Muscle layer of colon (tissue), 2 donors: ENCODE data around the gene GARNL3.

Experiments used
- H3K27ac ChIP-seq: one replicate; pipeline ENCODE4 v1.7.0; 2013; ENCODE audit warnings: low read depth, mild to moderate bottlenecking, low read length, moderate library complexity
- H3K27me3 ChIP-seq, 2 donors: one replicate each; pipeline ENCODE4 v1.7.0; 2013; ENCODE audit warnings: low read length in 2 of 2, mild to moderate bottlenecking in 2 of 2; ENCODE audit not compliant: insufficient read depth in 2 of 2, control insufficient read depth in 1 of 2
- H3K36me3 ChIP-seq: one replicate; pipeline ENCODE4 v1.7.0; 2013; ENCODE audit warnings: mild to moderate bottlenecking, low read length; ENCODE audit not compliant: insufficient read depth
- H3K4me1 ChIP-seq: one replicate; pipeline ENCODE4 v1.7.0; 2013; ENCODE audit warnings: mild to moderate bottlenecking, low read length; ENCODE audit not compliant: insufficient read depth
- H3K4me3 ChIP-seq, 2 donors: one replicate each; pipeline ENCODE4 v1.7.0; 2013; ENCODE audit warnings: low read length in 2 of 2, low read depth in 1 of 2, mild to moderate bottlenecking in 1 of 2, moderate library complexity in 1 of 2
- H3K9ac ChIP-seq: one replicate; pipeline ENCODE4 v1.7.0; 2013; ENCODE audit warnings: low read length
- H3K9me3 ChIP-seq: one replicate; pipeline ENCODE4 v1.7.0; 2013; ENCODE audit warnings: mild to moderate bottlenecking, low read length
- donor health status: abdominal sarcoma.
- donor health status: Adenocarcinoma of cecum.

The GARNL3 gene

DNA sequence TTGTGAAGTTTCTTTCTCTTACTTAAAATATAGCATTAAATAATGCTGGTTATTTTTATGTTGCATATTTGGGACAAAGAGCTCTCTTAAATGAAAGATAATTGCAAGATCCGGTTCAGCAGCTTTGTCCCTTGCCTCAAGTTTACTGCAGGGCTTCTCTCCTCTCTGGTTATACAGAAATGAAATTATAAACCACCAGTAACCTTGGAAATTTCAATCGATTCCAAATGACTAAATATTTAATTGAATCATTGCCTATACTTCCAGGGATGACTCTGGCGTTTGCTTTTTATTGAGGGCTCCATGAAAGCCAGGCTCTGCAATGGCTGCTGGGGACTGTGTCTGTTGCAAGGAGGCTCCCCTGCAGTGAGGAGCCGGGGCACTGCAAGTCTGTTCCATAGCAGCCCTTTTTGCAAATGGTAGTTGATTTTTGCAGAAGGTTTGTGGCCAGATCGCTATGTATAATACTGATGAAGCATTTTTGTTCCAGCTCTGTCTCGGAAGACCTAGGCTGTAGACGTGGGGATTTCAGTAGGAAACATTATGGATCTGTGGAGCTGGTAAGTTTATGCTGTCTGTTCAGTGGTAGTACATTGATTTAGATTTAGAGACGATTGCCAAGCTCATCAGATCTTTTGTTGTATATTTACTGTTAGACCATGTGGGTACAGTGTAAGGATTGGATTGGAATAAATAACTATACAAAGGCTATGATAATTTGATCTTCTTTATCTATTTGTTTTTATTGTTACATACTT lies at the start of gene GARNL3:
GARNL3 (plus strand) TSS at position 313 of the 758 bp plus-strand sequence; CDS start at position 417, 104 bp downstream.
- Histone ChIP-seq H3K4me3 (no peak within 1 kb of the TSS), H3K9me3 (no peaks in the 10 kb centered on the region), H3K27ac (no peak within 1 kb of the TSS), H3K4me1 (peaks cover 6% of the 10 kb centered on the region), H3K36me3 (no peaks in the 10 kb centered on the region), H3K27me3 (no peaks in the 10 kb centered on the region), H3K9ac (no peak within 1 kb of the TSS)

DNA sequence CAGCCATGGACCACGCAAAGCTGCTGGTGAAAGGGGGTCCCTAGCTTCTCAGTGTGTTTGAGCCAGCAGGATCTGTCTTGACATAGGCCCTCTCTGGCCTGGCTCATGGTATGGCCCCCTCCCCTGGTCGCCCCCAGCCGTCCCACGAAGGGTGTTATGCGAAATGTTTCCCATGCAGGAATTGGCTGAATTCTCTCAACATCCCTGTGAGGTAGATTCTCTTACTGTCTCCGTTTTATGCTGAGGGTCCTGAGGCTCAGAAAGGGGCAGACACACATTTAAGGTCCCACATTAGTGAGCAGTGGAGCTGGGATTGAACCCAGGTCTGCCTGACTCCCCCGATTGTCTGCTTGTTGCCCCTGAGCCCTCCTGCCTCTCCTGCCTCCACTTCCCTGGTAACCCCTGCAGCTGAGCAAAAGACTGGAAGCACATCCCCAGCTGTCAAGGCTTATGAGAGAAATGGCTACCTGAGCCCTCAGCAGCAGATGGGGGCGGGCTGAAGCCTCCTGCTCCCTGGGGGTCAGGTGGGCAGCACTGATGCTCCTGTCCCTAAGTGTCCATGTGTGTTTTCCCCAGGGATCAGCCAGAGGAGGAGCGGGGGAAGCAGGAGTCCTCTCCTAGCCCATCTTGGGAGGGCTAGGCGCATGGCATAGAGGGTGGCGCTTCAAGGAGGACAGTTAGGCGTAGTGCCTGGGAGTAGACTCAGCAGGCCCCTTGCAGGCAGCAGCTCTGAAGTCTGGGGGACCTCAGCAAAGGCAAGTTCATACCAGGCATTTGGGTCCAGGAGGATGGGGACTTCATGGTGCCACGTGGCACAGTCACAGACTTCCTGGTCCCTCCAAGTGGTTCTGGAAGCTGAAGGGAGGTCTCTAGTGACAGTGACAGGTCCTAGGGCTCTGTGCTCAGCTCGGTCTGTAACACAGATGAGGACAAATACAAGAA lies 49.0 kb upstream of the GARNL3 start:
- Histone ChIP-seq H3K27ac (no peak overlapping the region), H3K27me3 (no peaks in the 10 kb centered on the region), H3K4me3 (no peak overlapping the region), H3K4me1 (peaks cover 4% of the 10 kb centered on the region), H3K9me3 (no peaks in the 10 kb centered on the region), H3K36me3 (no peaks in the 10 kb centered on the region), H3K9ac (no peak overlapping the region)

- no peaks in the 10 kb centered on the region for H3K36me3 ChIP-seq
- no peaks in the 10 kb centered on the region for H3K27me3 ChIP-seq
- H3K4me1 ChIP-seq, result no peaks in the 10 kb centered on the region
- H3K9ac ChIP-seq, result no peak overlapping the region
- H3K4me3 ChIP-seq, result no peak overlapping the region
- H3K27ac ChIP-seq, result no peak overlapping the region
- no peaks in the 10 kb centered on the region for H3K9me3 ChIP-seq
These were observed 48.2 kb upstream of the GARNL3 start for GRCh38 chr9:127216210-127216887.

DNA sequence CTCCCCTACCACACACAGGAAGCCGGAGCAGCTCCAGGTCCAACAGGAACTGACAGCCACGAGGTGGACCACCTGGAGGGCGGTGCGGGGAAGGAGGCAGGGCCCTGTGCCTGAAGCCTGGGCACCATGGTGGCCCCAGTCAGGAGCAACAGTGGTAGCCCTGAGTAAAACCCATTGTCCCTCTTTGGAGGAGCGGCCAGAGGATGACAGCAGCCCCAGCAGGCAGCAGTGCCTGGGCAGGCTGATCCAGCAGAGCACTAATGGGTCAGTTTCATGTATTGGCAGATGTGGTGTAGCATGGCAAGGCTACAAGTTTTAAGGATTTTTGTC lies 47.7 kb upstream of the GARNL3 start:
- Histone ChIP-seq H3K4me1 (no peaks in the 10 kb centered on the region), H3K36me3 (no peaks in the 10 kb centered on the region), H3K27ac (no peak overlapping the region), H3K9me3 (no peaks in the 10 kb centered on the region), H3K4me3 (no peak overlapping the region), H3K27me3 (no peaks in the 10 kb centered on the region), H3K9ac (no peak overlapping the region)

GRCh38 chr9:127218818-127219217 lies 45.8 kb upstream of the GARNL3 start:
- H3K27ac ChIP-seq, result no peak overlapping the region
- no peaks in the 10 kb centered on the region for H3K36me3 ChIP-seq
- H3K27me3 ChIP-seq, result no peaks in the 10 kb centered on the region
- H3K4me3 ChIP-seq, result no peak overlapping the region
- H3K4me1 ChIP-seq, result peaks cover 2% of the 10 kb centered on the region
- H3K9ac ChIP-seq, result no peak overlapping the region
- no peaks in the 10 kb centered on the region for H3K9me3 ChIP-seq

GRCh38 chr9:127219520-127219919 lies 45.1 kb upstream of the GARNL3 start:
- H3K4me3 ChIP-seq, result no peak overlapping the region
- no peaks in the 10 kb centered on the region for H3K36me3 ChIP-seq

DNA sequence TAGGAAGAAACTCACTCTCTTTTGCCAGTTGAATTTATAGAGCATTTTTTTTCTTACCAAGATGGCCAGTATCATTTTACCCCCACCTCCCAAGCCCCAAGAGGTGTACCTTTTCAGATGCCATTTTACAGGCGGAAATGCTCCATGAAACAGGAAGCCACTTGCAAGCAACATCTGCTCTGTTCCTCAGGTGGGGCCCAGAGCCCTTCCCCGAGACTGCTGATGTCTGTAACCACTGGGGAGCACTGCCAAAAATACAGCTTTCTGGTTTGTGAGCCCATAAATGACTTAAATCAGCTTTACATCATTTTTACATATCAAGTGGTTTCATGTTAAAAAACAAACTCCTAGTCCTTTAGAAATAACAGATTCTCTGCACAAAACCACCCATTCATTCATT lies 42.9 kb upstream of the GARNL3 start:
- H3K9ac ChIP-seq, result no peak overlapping the region
- H3K27ac ChIP-seq, result no peak overlapping the region
- H3K27me3 ChIP-seq, result no peaks in the 10 kb centered on the region
- H3K4me1 ChIP-seq, result peaks cover 15% of the 10 kb centered on the region
- no peak overlapping the region for H3K4me3 ChIP-seq
- no peaks in the 10 kb centered on the region for H3K9me3 ChIP-seq
- H3K36me3 ChIP-seq, result no peaks in the 10 kb centered on the region

More at GRCh38 chr9:127219520-127219919, 45.1 kb upstream of the GARNL3 start:
- Histone ChIP-seq H3K9ac (no peak overlapping the region), H3K27me3 (no peaks in the 10 kb centered on the region), H3K4me1 (peaks cover 6% of the 10 kb centered on the region), H3K27ac (no peak overlapping the region), H3K9me3 (no peaks in the 10 kb centered on the region)

GRCh38 chr9:127222388-127223095 lies 42.0 kb upstream of the GARNL3 start:
- H3K27me3 ChIP-seq, result no peaks in the 10 kb centered on the region
- H3K27ac ChIP-seq, result no peak overlapping the region
- H3K4me3 ChIP-seq, result no peak overlapping the region
- no peak overlapping the region for H3K9ac ChIP-seq
- peaks cover 15% of the 10 kb centered on the region for H3K4me1 ChIP-seq
- H3K9me3 ChIP-seq, result no peaks in the 10 kb centered on the region
- H3K36me3 ChIP-seq, result no peaks in the 10 kb centered on the region

DNA sequence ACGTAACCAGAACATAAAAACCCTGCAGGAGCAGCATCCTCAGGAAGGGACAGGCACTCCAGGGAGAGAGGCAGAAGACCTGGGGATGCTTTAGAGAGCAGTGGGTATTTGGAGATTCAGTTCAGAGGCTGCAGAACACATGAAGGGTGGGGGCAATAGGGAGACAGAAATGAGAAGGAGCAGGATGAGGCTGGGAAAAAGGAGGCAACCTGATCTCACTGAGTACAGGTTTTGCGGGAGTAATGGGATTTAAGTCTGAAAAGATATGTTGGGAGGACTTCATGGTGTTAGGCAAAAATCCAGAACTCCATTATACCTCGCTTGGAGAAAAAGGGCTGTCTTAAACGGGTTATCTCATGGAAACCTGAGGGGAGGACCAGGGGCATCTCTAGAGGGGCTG lies 41.3 kb upstream of the GARNL3 start:
- H3K36me3 ChIP-seq, result no peaks in the 10 kb centered on the region
- no peaks in the 10 kb centered on the region for H3K27me3 ChIP-seq
- H3K9me3 ChIP-seq, result no peaks in the 10 kb centered on the region
- H3K9ac ChIP-seq, result no peak overlapping the region
- no peak overlapping the region for H3K4me3 ChIP-seq
- H3K4me1 ChIP-seq, result peaks cover 15% of the 10 kb centered on the region
- no peak overlapping the region for H3K27ac ChIP-seq

GRCh38 chr9:127223810-127224177 lies 40.8 kb upstream of the GARNL3 start:
- peak overlapping the region in 1 of 2 donors; percentile 53 for H3K4me3 ChIP-seq
- no peaks in the 10 kb centered on the region for H3K36me3 ChIP-seq
- H3K9ac ChIP-seq, result no peak overlapping the region
- peaks cover 15% of the 10 kb centered on the region for H3K4me1 ChIP-seq
- no peaks in the 10 kb centered on the region for H3K27me3 ChIP-seq
- H3K9me3 ChIP-seq, result no peaks in the 10 kb centered on the region
- H3K27ac ChIP-seq, result no peak overlapping the region
